Upper lobe of left lung (tissue), 6 donors: ENCODE data around the gene SLC35F3. TPM values are rescaled to one million over a fixed set of nuclear protein-coding genes. Genes with fewer than 3 reads are reported as not detected.

Source experiments
- ATAC-seq, 2 donors: fragments of 200-7000 bp; cut with Tn5 transposase; one replicate each; pipeline ENCODE4 v1.9.1; 2022; ENCODE audit warnings: mild to moderate bottlenecking in 2 of 2, moderate library complexity in 2 of 2; ENCODE audit not compliant: low FRiP score in 2 of 2
- DNase-seq, 2 donors: peaks; one replicate each; pipeline ENCODE4 v3.0.0-alpha.2; 2019 to 2020
- H3K27ac ChIP-seq, 4 donors: fragments of 200-600 bp; sonication (generic); one replicate each; pipeline ENCODE4 v1.5.1; 2016 to 2019
- H3K27me3 ChIP-seq, 4 donors: fragments of 200-600 bp; sonication (generic); one replicate each; pipeline ENCODE4 v1.5.1; 2017 to 2019
- H3K36me3 ChIP-seq, 4 donors: fragments of 200-600 bp; sonication (generic); one replicate each; pipeline ENCODE4 v1.5.1; 2016 to 2019
- H3K4me1 ChIP-seq, 4 donors: fragments of 200-600 bp; sonication (generic); one replicate each; pipeline ENCODE4 v1.5.1; 2018 to 2019
- H3K4me3 ChIP-seq, 4 donors: fragments of 200-600 bp; sonication (generic); one replicate each; pipeline ENCODE4 v1.5.1; 2017 to 2019; ENCODE audit warnings: mild to moderate bottlenecking in 2 of 4, moderate library complexity in 1 of 4
- H3K9me3 ChIP-seq, 4 donors: fragments of 200-600 bp; sonication (generic); one replicate each; pipeline ENCODE4 v1.5.1; 2018 to 2019
- CTCF ChIP-seq, 6 experiments: fragments of 450-650 bp in 4 of 6; fragments of 200-600 bp in 2 of 6; sonication (generic) in 2 of 6; IDR thresholded peaks; one replicate each; pipeline ENCODE4 v1.5.1; 2016 to 2019; ENCODE audit warnings: antibody characterized with exemption in 6 of 6
- EP300 ChIP-seq, 4 donors: sonication (generic); formaldehyde crosslinking; IDR thresholded peaks; one replicate each; pipeline ENCODE4 v1.5.1; 2017; ENCODE audit warnings: antibody characterized with exemption in 4 of 4, control low read depth in 2 of 4
- POLR2A ChIP-seq, 4 donors: fragments of 450-650 bp; IDR thresholded peaks; one replicate each; pipeline ENCODE4 v1.5.1; 2016 to 2017; ENCODE audit warnings: antibody characterized with exemption in 4 of 4, mild to moderate bottlenecking in 2 of 4
- POLR2AphosphoS5 ChIP-seq, 2 donors: sonication (generic); formaldehyde crosslinking; IDR thresholded peaks; one replicate each; pipeline ENCODE4 v1.5.1; 2017; ENCODE audit warnings: antibody characterized with exemption in 2 of 2
- WGBS, 2 donors: methylation state at CpG; one replicate each; pipeline ENCODE4 v1.1.5; 2017 to 2018; 5-methylcytosine and 5-hydroxymethylcytosine counted together
- total RNA-seq, 6 donors: library from RNA; depleted of rRNA in 4 of 6; stranded (reverse); fragments of >200 nt in 4 of 6; gene quantifications; one replicate each; pipeline versions ENCODE4 v1.1.0 to v1.2.1, GENCODE V29; 2016 to 2021
- donor health status: DM: no; HTN: no; CAD: no; lungs with moderate emphysema.
- donor health status: DM: no; HTN: yes; CAD: no; lungs with severe emphysema.

SLC35F3 gene
- total RNA-seq, 6 donors from 2014 or later = 0.30 to 1.7 (median 0.40) TPM; not detected in 1

DNA sequence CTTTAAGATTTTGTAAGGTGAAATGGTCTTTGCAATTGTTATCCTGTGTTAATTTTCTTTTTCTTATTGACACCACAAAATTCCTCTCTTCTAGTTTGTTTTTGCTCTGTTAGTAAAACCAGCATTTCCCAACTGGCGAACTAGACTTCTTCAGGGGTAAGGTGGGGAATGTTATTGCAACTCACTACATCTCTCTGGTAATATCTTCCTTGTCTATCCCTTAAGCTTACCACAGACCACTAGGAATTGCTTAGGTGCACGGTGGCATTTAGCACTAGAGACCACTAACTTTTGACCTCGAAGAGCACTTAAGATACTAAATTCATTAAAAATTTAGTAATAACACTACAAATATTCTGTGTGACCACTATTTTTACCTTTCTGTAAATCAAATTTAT is 464.6 kb downstream of the SLC35F3 start:
- WGBS, 2 donors = 78 to 79% methylated on average over 3 of the region's 3 CpGs
- no peak for DNase-seq
- no peak overlapping the region for H3K4me3 ChIP-seq
- no peak overlapping the region for H3K27ac ChIP-seq
- H3K36me3 ChIP-seq = no peaks in the 10 kb centered on the region
- H3K9me3 ChIP-seq = no peaks in the 10 kb centered on the region
- no peaks in the 10 kb centered on the region for H3K27me3 ChIP-seq
- H3K4me1 ChIP-seq = peaks cover 5 to 10% (median 7%) of the 10 kb centered on the region in 4 donors
- TF ChIP-seq EP300 (IDR thresholded peaks at IDR 0.05) (no peak), POLR2AphosphoS5 (IDR thresholded peaks at IDR 0.05) (no peak)
- ATAC-seq = no peak

DNA sequence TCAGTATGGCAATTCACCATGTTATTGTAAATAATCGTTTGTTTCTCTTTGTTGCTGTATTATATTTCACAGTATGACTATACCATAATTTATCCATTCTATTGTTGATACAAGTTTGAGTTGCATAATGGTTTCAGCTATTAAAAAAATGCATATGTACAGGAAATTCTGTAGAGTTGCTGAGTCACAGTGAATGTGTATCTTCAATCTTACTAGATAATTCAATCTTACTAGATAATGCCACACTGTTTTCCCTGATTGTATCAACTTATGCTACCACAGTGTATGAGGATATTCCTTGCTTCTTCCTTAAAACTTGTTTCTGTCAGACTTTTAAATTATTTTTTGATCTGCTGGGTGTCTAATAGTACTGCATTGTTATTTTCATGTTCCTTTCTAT is 465.3 kb downstream of the SLC35F3 start:
- no peak overlapping the region for H3K4me3 ChIP-seq
- H3K27me3 ChIP-seq = no peaks in the 10 kb centered on the region
- no peaks in the 10 kb centered on the region for H3K36me3 ChIP-seq
- H3K4me1 ChIP-seq = peaks cover 12 to 18% (median 14%) of the 10 kb centered on the region in 4 donors
- no peaks in the 10 kb centered on the region for H3K9me3 ChIP-seq
- TF ChIP-seq CTCF (IDR thresholded peaks at IDR 0.05) = no peak
- no peak for TF ChIP-seq EP300 (IDR thresholded peaks at IDR 0.05)
- no peak for TF ChIP-seq POLR2A (IDR thresholded peaks at IDR 0.05)
- TF ChIP-seq POLR2AphosphoS5 (IDR thresholded peaks at IDR 0.05) = no peak
- no peak overlapping the region for H3K27ac ChIP-seq
- 78 to 84% methylated on average over 1 of the region's 1 CpG for WGBS, 2 donors
- ATAC-seq (no peak), DNase-seq (no peak)

- Histone ChIP-seq H3K9me3 (no peaks in the 10 kb centered on the region), H3K27me3 (no peaks in the 10 kb centered on the region), H3K36me3 (peaks cover 0 to 9% (median 4%) of the 10 kb centered on the region in 4 donors), H3K4me1 (peaks cover 14 to 29% (median 17%) of the 10 kb centered on the region in 4 donors), H3K27ac (no peak overlapping the region), H3K4me3 (no peak overlapping the region)
- TF ChIP-seq CTCF (IDR thresholded peaks at IDR 0.05) (no peak), POLR2AphosphoS5 (IDR thresholded peaks at IDR 0.05) (no peak), POLR2A (IDR thresholded peaks at IDR 0.05) (no peak), EP300 (IDR thresholded peaks at IDR 0.05) (no peak)
- DNase-seq (no peak), ATAC-seq (no peak)
- WGBS, 2 donors = 52 to 59% methylated on average over 2 of the region's 2 CpGs
These were observed 466.9 kb downstream of the SLC35F3 start for GRCh38 chr1:234371414-234371813.

GRCh38 chr1:234372011-234372757 is 467.7 kb downstream of the SLC35F3 start:
- peaks cover 14 to 29% (median 17%) of the 10 kb centered on the region in 4 donors for H3K4me1 ChIP-seq
- H3K4me3 ChIP-seq = peak overlapping the region in 3 of 4 donors; percentile 66 to 90 (median 82)
- 53 to 61% methylated on average over 9 of the region's 9 CpGs for WGBS, 2 donors
- H3K36me3 ChIP-seq = peaks cover 0 to 14% (median 8%) of the 10 kb centered on the region in 4 donors
- DNase-seq (no peak), ATAC-seq (no peak)
- TF ChIP-seq POLR2AphosphoS5 (IDR thresholded peaks at IDR 0.05) (no peak), CTCF (IDR thresholded peaks at IDR 0.05) (no peak), POLR2A (IDR thresholded peaks at IDR 0.05) (no peak), EP300 (IDR thresholded peaks at IDR 0.05) (no peak)
- peak overlapping the region in 1 of 4 donors; percentile 97 for H3K27ac ChIP-seq
- no peaks in the 10 kb centered on the region for H3K27me3 ChIP-seq
- no peaks in the 10 kb centered on the region for H3K9me3 ChIP-seq

DNA sequence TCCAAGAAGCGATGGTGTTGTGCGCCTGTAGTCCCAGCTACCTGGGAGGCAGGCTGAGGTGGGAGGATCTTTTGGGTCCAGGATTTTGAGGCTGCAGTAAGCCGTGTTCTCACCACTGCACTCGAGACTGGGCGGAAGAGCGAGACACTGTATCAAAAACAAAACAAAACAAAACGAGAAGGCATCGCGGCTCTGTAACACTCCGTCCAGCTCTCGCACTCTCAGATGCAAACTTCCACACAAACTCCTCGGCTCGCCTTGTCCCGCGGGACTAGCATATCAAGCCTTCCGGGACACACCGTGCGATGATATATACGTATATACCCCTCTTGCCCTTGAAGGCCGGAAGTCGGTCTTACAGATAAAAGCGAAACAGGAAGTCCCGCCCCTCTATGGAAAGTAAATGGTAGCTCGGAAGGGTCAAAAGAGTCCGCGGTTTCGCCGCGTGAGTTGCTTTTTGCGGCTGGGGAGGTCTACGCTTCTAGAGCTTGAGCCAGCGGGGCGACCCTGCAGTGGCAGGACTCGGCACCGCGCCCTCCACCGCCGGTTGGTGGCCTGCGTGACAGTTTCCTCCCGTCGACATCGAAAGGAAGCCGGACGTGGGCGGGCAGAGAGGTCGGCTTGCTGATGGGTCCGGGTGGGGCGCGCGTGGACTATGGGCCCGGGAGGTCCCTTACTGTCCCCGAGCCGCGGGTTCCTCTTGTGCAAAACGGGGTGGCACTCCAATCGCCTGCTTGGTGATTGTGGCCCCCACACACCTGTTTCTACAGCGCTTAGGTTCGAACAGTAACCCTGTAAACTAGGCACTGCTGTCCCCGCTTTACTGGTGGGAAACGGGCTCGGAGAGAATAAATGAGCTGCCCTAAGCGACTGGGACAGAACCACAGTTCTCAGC is 468.8 kb downstream of the SLC35F3 start, which contains the start of gene COA6:
TSS of gene COA6 (plus strand) at position 393 of the 895 bp plus-strand sequence. CDS start at position 404, 11 bp downstream.
- peaks cover 14 to 29% (median 17%) of the 10 kb centered on the region in 4 donors for H3K4me1 ChIP-seq
- H3K27ac ChIP-seq = peak within 1 kb of the TSS; percentile 97 to 99 (median 98)
- no peaks in the 10 kb centered on the region for H3K9me3 ChIP-seq
- TF ChIP-seq POLR2AphosphoS5 (IDR thresholded peaks at IDR 0.05) (peak; percentile 91 to 94), CTCF (IDR thresholded peaks at IDR 0.05) (peak in 1 of 6 experiments; percentile 49), POLR2A (IDR thresholded peaks at IDR 0.05) (peak in 3 of 4 donors; percentile 75 to 88 (median 78)), EP300 (IDR thresholded peaks at IDR 0.05) (peak in 1 of 4 donors; percentile 48)
- no peaks in the 10 kb centered on the region for H3K27me3 ChIP-seq
- H3K36me3 ChIP-seq = peaks cover 6 to 25% (median 17%) of the 10 kb centered on the region in 4 donors
- ATAC-seq = peak; percentile 97 to 98
- DNase-seq = peak; percentile 91 to 96
- H3K4me3 ChIP-seq = peak within 1 kb of the TSS; percentile 66 to 90 (median 76)
- WGBS, 2 donors = 1% methylated on average over 35 to 61 of the region's 62 CpGs
